ENCODE data around the gene PAQR6.

GRCh38 chr1:156245451-156246232 lies 2.2 kb downstream of the PAQR6 start:
- no peak for TF ChIP-seq EZH2 (IDR thresholded peaks at IDR 0.05; ENCODE audit: borderline replicate concordance, insufficient read depth, low read length, poor library complexity, severe bottlenecking)
- TF ChIP-seq CTCF (IDR thresholded peaks at IDR 0.05; ENCODE audit: poor library complexity, severe bottlenecking) = no peak
- no peak for TF ChIP-seq RAD21 (conservative IDR thresholded peaks at IDR 0.05)
- no peak for TF ChIP-seq EP300 (conservative IDR thresholded peaks at IDR 0.05; ENCODE audit: poor library complexity, severe bottlenecking)
- peak; percentile 2 for TF ChIP-seq POLR2AphosphoS5 (IDR thresholded peaks at IDR 0.05)
- TF ChIP-seq, protein P1, sequence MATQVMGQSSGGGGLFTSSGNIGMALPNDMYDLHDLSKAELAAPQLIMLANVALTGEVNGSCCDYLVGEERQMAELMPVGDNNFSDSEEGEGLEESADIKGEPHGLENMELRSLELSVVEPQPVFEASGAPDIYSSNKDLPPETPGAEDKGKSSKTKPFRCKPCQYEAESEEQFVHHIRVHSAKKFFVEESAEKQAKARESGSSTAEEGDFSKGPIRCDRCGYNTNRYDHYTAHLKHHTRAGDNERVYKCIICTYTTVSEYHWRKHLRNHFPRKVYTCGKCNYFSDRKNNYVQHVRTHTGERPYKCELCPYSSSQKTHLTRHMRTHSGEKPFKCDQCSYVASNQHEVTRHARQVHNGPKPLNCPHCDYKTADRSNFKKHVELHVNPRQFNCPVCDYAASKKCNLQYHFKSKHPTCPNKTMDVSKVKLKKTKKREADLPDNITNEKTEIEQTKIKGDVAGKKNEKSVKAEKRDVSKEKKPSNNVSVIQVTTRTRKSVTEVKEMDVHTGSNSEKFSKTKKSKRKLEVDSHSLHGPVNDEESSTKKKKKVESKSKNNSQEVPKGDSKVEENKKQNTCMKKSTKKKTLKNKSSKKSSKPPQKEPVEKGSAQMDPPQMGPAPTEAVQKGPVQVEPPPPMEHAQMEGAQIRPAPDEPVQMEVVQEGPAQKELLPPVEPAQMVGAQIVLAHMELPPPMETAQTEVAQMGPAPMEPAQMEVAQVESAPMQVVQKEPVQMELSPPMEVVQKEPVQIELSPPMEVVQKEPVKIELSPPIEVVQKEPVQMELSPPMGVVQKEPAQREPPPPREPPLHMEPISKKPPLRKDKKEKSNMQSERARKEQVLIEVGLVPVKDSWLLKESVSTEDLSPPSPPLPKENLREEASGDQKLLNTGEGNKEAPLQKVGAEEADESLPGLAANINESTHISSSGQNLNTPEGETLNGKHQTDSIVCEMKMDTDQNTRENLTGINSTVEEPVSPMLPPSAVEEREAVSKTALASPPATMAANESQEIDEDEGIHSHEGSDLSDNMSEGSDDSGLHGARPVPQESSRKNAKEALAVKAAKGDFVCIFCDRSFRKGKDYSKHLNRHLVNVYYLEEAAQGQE (IDR thresholded peaks at IDR 0.05; ENCODE audit: borderline replicate concordance) = no peak
- no peak for TF ChIP-seq TAF1 (IDR thresholded peaks at IDR 0.05; ENCODE audit: low read depth)

Measured in neural cell (in vitro differentiated cells).